HUES6 (cell line): ENCODE results near the gene BCL11B.

Source experiments
- H3K27ac ChIP-seq: 2 replicates; pipeline ENCODE4 v1.7.0; 2013; ENCODE audit warnings: low read depth, mild to moderate bottlenecking, low read length, inconsistent platforms
- H3K27me3 ChIP-seq: 2 replicates; pipeline ENCODE4 v1.6.1; 2013; ENCODE audit warnings: low read length; ENCODE audit not compliant: control insufficient read depth, insufficient read depth
- H3K36me3 ChIP-seq: 2 replicates; pipeline ENCODE4 v1.6.1; 2013; ENCODE audit warnings: low read length; ENCODE audit not compliant: control insufficient read depth, insufficient read depth
- H3K4me1 ChIP-seq: 2 replicates; pipeline ENCODE4 v1.6.1; 2013; ENCODE audit warnings: low read length; ENCODE audit not compliant: control insufficient read depth, insufficient read depth
- H3K4me3 ChIP-seq: 2 replicates; pipeline ENCODE4 v1.5.1; 2013; ENCODE audit warnings: low read depth, low read length
- H3K9ac ChIP-seq: one replicate; pipeline ENCODE4 v1.6.1; 2013; ENCODE audit warnings: mild to moderate bottlenecking, low read length
- H3K9me3 ChIP-seq: 2 replicates; pipeline ENCODE4 v1.6.1; 2013; ENCODE audit warnings: low read depth, low read length; ENCODE audit not compliant: control insufficient read depth, insufficient read depth

BCL11B gene

DNA sequence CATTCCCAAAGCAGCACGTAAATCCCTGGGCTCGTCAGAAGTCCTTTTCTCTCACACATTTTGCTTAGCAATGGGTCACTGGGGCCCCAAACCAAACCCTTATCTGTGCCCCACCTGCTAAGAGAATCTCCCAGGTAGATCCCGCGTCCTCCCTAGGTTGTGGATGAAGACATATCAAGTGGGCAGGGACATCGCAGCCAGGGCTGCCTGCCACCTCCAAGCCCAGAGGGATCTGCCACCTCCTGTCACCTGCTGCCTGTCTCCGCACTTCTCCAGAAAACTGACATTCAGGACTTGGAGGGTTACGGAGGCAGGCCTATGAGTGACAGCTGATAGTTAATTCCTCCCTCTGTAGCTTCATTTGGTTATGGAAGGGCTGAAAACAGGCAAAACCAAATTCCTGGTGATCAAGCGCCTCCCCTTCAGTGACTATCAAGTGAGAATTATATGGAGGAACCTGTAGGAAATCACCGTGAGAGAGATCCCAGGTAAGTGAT, 19.5 kb downstream of the BCL11B start:
- no peaks in the 10 kb centered on the region for H3K36me3 ChIP-seq
- H3K9me3 ChIP-seq = no peaks in the 10 kb centered on the region
- peaks cover 10% of the 10 kb centered on the region for H3K27me3 ChIP-seq
- no peak overlapping the region for H3K4me3 ChIP-seq
- H3K27ac ChIP-seq = no peak overlapping the region
- H3K9ac ChIP-seq = no peak overlapping the region
- H3K4me1 ChIP-seq = peaks cover 34% of the 10 kb centered on the region

DNA sequence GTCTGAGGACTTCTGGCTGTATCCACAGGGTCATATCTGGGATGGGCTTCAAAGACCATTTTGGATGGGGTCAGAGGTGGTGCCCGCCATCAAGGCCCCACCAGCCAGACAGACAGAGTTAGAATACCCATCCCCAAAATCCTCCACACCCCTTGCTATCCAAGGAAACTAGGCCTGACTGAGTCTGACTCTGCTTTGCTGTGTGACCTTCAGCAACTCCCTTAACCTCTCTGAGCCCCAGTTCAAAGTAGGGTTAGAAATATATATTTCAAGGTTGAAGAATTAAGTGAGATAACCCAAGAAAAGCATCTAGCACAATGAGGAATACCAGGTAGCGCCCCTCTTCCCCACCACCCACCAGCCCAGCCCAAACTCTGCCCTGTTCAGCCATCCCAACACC, 20.3 kb downstream of the BCL11B start:
- no peak overlapping the region for H3K9ac ChIP-seq
- H3K4me3 ChIP-seq = no peak overlapping the region
- no peaks in the 10 kb centered on the region for H3K36me3 ChIP-seq
- peaks cover 39% of the 10 kb centered on the region for H3K4me1 ChIP-seq
- no peaks in the 10 kb centered on the region for H3K9me3 ChIP-seq
- H3K27ac ChIP-seq = no peak overlapping the region
- H3K27me3 ChIP-seq = peaks cover 17% of the 10 kb centered on the region

DNA sequence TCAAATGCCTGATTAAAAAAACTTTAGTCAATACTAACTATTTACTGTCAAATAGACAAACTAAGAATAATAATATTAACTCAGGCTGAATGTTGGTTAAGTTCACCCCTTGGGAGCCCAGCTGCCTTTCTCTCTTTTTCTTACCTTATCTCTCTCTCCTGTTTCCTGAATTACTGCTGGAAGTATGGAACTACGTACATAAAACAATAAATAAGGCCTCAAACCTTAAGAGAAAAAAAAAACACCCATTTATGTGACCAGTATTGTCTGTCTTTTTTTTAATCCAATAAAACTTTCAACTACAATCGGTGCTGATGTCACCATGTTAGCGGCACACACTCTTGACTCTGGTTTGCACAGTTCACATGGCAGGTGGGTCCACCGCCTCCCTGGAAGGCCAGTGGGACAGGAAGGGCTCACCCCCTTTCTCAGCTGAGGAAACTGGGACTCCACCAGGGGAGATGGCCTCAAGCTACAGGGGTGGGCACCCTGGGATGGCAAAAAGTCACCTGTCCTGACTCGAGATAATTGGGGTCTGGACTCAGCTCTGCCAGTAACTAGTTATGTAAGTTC, 21.3 kb downstream of the BCL11B start:
- Histone ChIP-seq H3K36me3 (no peaks in the 10 kb centered on the region), H3K9me3 (no peaks in the 10 kb centered on the region), H3K27ac (no peak overlapping the region), H3K4me3 (no peak overlapping the region), H3K9ac (no peak overlapping the region), H3K4me1 (peaks cover 39% of the 10 kb centered on the region), H3K27me3 (peaks cover 18% of the 10 kb centered on the region)

DNA sequence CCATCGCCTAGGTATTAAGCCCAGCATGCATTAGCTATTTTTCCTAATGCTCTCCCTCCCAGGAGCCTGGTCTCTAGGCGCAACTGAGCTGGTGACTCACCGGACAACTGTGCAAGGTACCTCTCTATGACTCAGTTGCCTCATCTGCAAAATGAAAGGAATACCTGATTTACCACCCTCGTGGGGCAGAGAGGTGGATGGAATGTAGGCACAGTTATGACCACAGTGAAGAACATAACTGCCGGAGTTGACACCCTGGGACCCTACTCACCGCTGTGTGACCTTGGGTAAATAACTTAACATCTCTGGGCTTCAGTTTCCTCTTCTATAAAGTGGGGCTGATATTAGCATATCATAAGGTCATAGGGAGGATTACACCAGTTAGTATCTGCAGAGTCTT, 22.6 kb downstream of the BCL11B start:
- Histone ChIP-seq H3K36me3 (no peaks in the 10 kb centered on the region), H3K9me3 (no peaks in the 10 kb centered on the region), H3K4me3 (no peak overlapping the region), H3K27me3 (peaks cover 18% of the 10 kb centered on the region), H3K9ac (no peak overlapping the region), H3K27ac (no peak overlapping the region), H3K4me1 (peaks cover 47% of the 10 kb centered on the region)

DNA sequence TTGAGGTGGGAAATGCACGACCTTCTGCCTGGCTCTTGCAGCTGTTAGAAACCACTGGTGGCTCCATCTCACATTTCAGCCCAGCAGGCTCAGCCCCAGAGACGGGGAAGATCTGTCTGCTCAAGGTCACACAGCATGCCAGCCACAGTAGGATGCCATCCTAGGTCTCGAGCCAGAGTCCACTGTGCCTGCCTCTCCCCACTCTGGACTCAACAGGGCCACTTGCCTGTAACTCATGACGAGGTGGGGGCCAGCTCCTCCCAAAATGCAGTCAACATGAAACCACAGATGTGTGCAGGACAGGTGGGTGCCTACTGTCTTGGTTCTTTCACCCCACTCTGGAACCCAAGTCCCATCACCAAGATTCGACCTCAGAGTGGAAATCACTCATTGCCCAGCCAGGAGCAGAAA, 23.2 kb downstream of the BCL11B start:
- H3K27me3 ChIP-seq = peaks cover 18% of the 10 kb centered on the region
- H3K9me3 ChIP-seq = no peaks in the 10 kb centered on the region
- H3K4me1 ChIP-seq = peaks cover 51% of the 10 kb centered on the region
- H3K4me3 ChIP-seq = no peak overlapping the region
- H3K27ac ChIP-seq = no peak overlapping the region
- no peak overlapping the region for H3K9ac ChIP-seq
- no peaks in the 10 kb centered on the region for H3K36me3 ChIP-seq

DNA sequence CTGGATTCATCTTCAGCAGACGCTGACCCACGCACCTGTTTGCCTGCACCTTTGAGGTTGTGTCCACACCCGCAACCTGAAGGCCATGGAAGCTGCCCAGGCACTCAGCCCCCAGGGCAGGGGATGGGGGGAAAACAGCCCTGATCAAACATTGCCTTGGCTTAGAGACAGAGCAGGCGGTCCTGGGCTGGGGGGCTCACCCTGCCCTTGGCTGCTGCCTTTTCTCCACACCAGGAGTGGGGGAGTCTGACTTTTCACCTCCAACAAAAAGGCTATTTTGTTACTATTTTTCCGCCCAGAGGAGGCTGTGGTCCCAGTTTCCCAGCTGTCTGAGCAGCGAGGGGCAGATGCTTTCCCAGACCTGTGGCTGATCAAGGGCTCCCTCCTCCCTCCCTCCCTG, 24.2 kb downstream of the BCL11B start:
- peaks cover 18% of the 10 kb centered on the region for H3K27me3 ChIP-seq
- no peaks in the 10 kb centered on the region for H3K36me3 ChIP-seq
- no peak overlapping the region for H3K9ac ChIP-seq
- H3K4me3 ChIP-seq = 0 out of 2 replicates have a peak overlapping the region, but pooled peaks have one; percentile 66
- H3K9me3 ChIP-seq = no peaks in the 10 kb centered on the region
- peaks cover 51% of the 10 kb centered on the region for H3K4me1 ChIP-seq
- H3K27ac ChIP-seq = no peak overlapping the region

DNA sequence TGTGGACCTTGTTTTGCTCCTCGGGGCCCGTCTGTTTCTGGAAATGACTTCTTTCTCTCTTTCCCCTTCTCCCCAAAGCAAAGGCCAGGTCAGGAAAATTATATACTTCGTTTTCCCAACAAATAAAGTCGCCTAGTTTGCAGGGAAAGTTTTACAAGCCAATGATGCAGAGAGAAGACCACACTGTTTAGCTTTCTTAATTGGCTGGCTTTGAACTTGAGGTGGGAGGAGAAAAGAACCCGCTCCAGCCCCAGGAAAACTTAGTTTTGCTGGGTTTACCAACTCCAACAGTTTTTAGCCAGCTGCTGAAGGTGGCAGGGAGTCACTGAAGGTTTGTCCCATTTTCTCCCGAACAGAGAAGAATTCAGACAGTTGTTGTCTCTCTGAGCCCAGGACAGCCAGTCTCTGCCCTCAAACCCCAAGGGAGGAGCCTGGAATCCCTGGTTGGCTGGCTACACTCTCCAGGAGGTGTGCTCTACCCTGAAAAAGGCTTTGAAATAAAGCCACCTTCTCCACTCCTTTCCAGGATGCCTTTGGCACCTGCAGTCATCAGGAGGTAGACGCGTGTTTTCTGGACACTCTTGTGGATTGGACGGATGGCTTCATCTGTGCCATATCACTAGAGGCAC, 24.8 kb downstream of the BCL11B start:
- no peak overlapping the region for H3K27ac ChIP-seq
- H3K9me3 ChIP-seq = no peaks in the 10 kb centered on the region
- peak overlapping the region; percentile 14 for H3K9ac ChIP-seq
- H3K27me3 ChIP-seq = peaks cover 18% of the 10 kb centered on the region
- H3K36me3 ChIP-seq = no peaks in the 10 kb centered on the region
- peaks cover 53% of the 10 kb centered on the region for H3K4me1 ChIP-seq
- peak overlapping the region; percentile 66 for H3K4me3 ChIP-seq

DNA sequence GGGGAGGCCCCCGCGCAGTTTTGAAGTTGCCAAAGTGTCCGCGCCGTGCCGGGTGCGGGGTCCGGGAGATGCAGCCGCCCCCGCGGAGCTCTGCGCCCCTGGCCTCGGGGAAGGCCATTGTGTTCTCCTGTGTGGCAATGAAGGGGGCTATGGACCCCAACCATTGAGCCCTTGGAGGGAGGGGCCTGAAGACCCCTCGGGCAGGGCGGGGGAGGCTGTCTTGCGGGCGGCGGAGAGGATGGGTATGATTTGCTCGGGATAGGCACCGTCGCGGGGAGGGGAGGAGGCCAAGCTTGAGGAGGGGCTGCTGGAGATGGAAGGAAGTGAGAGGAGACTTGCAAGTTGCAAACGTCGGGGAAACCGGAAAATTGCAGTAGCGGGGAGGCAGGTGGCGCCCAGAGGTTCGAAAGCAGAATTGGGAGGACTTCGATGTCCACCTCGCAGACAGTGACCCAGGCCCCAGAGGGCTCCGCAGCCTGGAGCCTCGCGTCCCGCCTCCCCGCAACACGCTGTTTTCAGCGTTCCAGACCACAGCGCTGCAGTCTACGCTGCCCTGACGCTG, 25.4 kb downstream of the BCL11B start:
- H3K4me1 ChIP-seq = peaks cover 59% of the 10 kb centered on the region
- no peaks in the 10 kb centered on the region for H3K9me3 ChIP-seq
- H3K9ac ChIP-seq = peak overlapping the region; percentile 90
- H3K27ac ChIP-seq = peak overlapping the region; percentile 98
- H3K27me3 ChIP-seq = peaks cover 18% of the 10 kb centered on the region
- peak overlapping the region; percentile 66 for H3K4me3 ChIP-seq
- H3K36me3 ChIP-seq = no peaks in the 10 kb centered on the region

DNA sequence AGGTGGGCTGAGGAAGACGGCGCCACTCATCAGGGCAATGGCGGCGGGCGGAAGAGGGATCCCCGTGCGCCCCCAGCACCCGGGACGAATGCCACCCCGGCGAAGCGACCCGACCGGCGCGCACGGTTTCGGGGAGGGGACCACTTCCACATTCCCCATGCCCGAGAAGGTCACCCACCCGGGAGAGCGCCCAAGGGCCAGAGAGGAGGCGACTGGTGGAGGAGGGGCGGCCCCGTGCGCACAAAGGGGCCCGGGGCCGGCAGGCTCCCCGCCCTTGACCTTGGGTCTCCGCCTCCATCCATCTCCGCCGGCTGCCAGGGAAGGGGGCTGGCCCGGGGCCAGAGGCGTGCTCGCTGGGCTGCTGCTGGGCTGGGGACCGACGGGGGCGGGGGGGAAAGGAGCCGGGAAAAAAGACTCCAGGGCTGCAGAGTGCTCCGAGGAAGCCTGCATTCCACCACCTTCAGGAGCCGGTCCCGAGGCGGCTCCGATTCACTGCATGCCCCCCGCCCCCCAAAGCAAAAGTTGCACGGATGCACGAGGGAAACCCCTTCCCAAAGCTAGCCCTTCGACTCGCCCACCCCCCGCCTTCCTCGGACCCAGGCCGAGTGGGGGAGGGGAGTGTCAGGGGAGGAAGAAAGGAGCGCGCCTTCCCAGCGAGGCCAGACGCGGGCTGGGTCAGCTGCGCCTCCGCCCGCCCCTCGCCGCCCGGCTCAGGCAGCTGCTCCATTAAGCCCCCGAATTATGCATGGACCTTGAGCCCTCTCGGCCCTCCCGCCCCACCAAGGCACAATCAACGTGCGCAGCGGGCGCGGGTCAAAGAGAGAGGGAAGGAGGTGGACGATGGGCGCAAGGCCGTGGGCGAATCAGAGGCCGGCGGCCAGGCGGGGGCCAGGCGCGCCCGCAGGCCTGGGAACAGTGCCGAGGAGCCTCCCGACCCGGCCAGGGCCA, 26.2 kb downstream of the BCL11B start:
- peaks cover 67% of the 10 kb centered on the region for H3K4me1 ChIP-seq
- peak overlapping the region; percentile 90 for H3K9ac ChIP-seq
- no peaks in the 10 kb centered on the region for H3K36me3 ChIP-seq
- H3K4me3 ChIP-seq = peak overlapping the region; percentile 66
- peak overlapping the region; percentile 98 for H3K27ac ChIP-seq
- H3K9me3 ChIP-seq = no peaks in the 10 kb centered on the region
- H3K27me3 ChIP-seq = peaks cover 18% of the 10 kb centered on the region

DNA sequence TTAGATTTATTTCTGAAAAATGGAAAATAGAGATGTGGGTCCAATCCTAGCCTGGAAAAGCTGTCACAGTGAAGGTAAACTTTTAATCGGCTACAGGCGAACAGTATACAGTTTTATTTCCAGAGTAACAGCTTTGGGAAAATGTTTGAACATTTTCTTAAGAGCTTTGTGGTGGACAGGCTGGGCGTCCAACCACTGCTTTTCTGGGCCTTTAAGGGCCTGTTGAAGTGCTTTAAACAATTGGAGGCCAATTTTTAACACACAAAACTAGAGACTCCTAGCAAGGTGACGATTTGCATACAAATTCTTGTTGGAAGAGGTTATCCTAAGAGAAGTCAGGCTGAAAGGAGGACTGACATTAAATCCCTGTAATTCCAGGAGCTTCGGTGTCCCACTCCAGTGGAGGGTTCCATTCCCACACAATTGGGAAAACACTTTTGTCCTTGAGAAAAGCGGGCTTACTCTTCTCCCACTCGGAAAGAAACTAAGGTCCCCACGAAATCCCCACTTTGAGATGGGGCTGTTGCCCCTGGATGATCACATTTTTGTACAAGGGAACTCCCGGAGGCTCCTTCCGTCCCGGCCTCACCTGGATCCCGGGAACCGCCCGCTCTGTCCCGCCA, 26.9 kb downstream of the BCL11B start:
- peak overlapping the region; percentile 66 for H3K4me3 ChIP-seq
- peak overlapping the region; percentile 98 for H3K27ac ChIP-seq
- H3K36me3 ChIP-seq = no peaks in the 10 kb centered on the region
- peaks cover 72% of the 10 kb centered on the region for H3K4me1 ChIP-seq
- peaks cover 18% of the 10 kb centered on the region for H3K27me3 ChIP-seq
- H3K9ac ChIP-seq = peak overlapping the region; percentile 90
- H3K9me3 ChIP-seq = no peaks in the 10 kb centered on the region
